Measurements from ENCODE around the gene CFAP161. TPM values are rescaled to one million over a fixed set of nuclear protein-coding genes. Genes with fewer than 3 reads are reported as not detected.

The CFAP161 gene
- total and polyA plus RNA-seq, 4 donors = 0.75 to 0.84 TPM; not detected in 2

DNA sequence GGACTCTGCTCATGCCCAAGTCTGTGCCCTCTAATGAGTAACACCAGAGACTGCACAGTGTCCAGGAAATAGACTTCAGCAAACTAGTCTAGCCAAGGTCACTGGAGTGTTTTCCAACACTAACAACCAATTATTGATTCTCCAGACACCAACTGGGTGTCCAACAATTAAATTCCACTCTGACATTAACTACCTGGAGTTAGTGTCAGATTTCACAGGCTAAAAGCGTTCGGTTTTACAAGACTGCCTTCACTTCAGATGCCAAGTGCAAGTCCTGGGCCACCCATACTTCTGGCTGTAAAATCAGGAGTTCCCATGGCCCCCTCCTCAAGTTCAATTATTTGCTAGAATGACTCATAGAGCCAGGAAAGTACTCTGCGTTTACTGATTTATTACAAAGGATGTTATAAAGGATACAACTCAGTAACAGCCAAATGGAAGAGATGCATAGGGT, 20.8 kb upstream of the CFAP161 start:
- Histone ChIP-seq H3K27me3 (ENCODE audit: control insufficient read depth in 4 of 4, insufficient read depth in 4 of 4, low read length in 3 of 4) (no peaks in the 10 kb centered on the region), H3K9ac (ENCODE audit: low read depth in 1 of 2, low read length in 2 of 2) (no peak overlapping the region), H3K36me3 (ENCODE audit: control insufficient read depth in 4 of 4, insufficient read depth in 3 of 4, low read depth in 1 of 4, low read length in 3 of 4) (no peaks in the 10 kb centered on the region), H3K4me1 (ENCODE audit: control insufficient read depth in 4 of 4, insufficient read depth in 4 of 4, low read length in 3 of 4) (peaks cover 2 to 8% (median 4%) of the 10 kb centered on the region in 4 donors), H3K9me3 (ENCODE audit: control insufficient read depth in 4 of 4, low read length in 3 of 4) (no peaks in the 10 kb centered on the region), H3K4me3 (ENCODE audit: low read depth in 1 of 3, low read length in 3 of 3) (no peak overlapping the region), H3K27ac (ENCODE audit: low read depth in 1 of 2, low read length in 2 of 2) (peak overlapping the region; percentile 3 to 68)
- DNase-seq (ENCODE audit: low spot score) = no peak
- 20% methylated on average over 3 of the region's 3 CpGs for WGBS
- no peak for TF ChIP-seq ZBTB33 (IDR thresholded peaks at IDR 0.05)
- TF ChIP-seq, protein P1, sequence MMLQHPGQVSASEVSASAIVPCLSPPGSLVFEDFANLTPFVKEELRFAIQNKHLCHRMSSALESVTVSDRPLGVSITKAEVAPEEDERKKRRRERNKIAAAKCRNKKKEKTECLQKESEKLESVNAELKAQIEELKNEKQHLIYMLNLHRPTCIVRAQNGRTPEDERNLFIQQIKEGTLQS (IDR thresholded peaks at IDR 0.05) = no peak
- peak; percentile 38 for TF ChIP-seq SP1 (IDR thresholded peaks at IDR 0.05)
- TF ChIP-seq FOXA2 (IDR thresholded peaks at IDR 0.05) = peak; percentile 40
- TF ChIP-seq RXRA (IDR thresholded peaks at IDR 0.05) = peak; percentile 8 to 65
- TF ChIP-seq CTCF (IDR thresholded peaks at IDR 0.05; ENCODE audit: low read depth, low read length, missing input control) = no peak
- peak; percentile 23 for TF ChIP-seq YY1 (IDR thresholded peaks at IDR 0.05)
- TF ChIP-seq GABPA (IDR thresholded peaks at IDR 0.05 in 1 of 2, conservative IDR thresholded peaks at IDR 0.05 in 1 of 2) = no peak
- TF ChIP-seq JUND (IDR thresholded peaks at IDR 0.05) = peak in 1 of 2 donors; percentile 52
- TF ChIP-seq HNF4A (conservative IDR thresholded peaks at IDR 0.05) = peak in 1 of 2 donors; percentile 56
- TF ChIP-seq REST (IDR thresholded peaks at IDR 0.05) = peak; percentile 12
- TF ChIP-seq, protein P2, sequence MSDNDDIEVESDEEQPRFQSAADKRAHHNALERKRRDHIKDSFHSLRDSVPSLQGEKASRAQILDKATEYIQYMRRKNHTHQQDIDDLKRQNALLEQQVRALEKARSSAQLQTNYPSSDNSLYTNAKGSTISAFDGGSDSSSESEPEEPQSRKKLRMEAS (IDR thresholded peaks at IDR 0.05) = peak; percentile 53

GRCh38 chr15:81113861-81114291, 20.2 kb upstream of the CFAP161 start:
- Histone ChIP-seq H3K27ac (ENCODE audit: low read depth in 1 of 2, low read length in 2 of 2) (peak overlapping the region; percentile 3 to 68), H3K9me3 (ENCODE audit: control insufficient read depth in 4 of 4, low read length in 3 of 4) (no peaks in the 10 kb centered on the region), H3K4me3 (ENCODE audit: low read depth in 1 of 3, low read length in 3 of 3) (no peak overlapping the region), H3K4me1 (ENCODE audit: control insufficient read depth in 4 of 4, insufficient read depth in 4 of 4, low read length in 3 of 4) (peaks cover 2 to 8% (median 6%) of the 10 kb centered on the region in 4 donors), H3K36me3 (ENCODE audit: control insufficient read depth in 4 of 4, insufficient read depth in 3 of 4, low read depth in 1 of 4, low read length in 3 of 4) (no peaks in the 10 kb centered on the region), H3K27me3 (ENCODE audit: control insufficient read depth in 4 of 4, insufficient read depth in 4 of 4, low read length in 3 of 4) (no peaks in the 10 kb centered on the region), H3K9ac (ENCODE audit: low read depth in 1 of 2, low read length in 2 of 2) (no peak overlapping the region)
- DNase-seq (ENCODE audit: low spot score) = no peak
- 69% methylated on average over 3 of the region's 3 CpGs for WGBS
- TF ChIP-seq FOXA2 (IDR thresholded peaks at IDR 0.05) (no peak), ZBTB33 (IDR thresholded peaks at IDR 0.05) (no peak), YY1 (IDR thresholded peaks at IDR 0.05) (no peak), JUND (IDR thresholded peaks at IDR 0.05) (no peak), SP1 (IDR thresholded peaks at IDR 0.05) (no peak), EGR1 (IDR thresholded peaks at IDR 0.05; ENCODE audit: low read depth in 2 of 2) (no peak), GABPA (IDR thresholded peaks at IDR 0.05 in 1 of 2, conservative IDR thresholded peaks at IDR 0.05 in 1 of 2) (no peak), FOXA1 (IDR thresholded peaks at IDR 0.05) (no peak), REST (IDR thresholded peaks at IDR 0.05) (no peak), RAD21 (IDR thresholded peaks at IDR 0.05) (no peak), NR2F2 (IDR thresholded peaks at IDR 0.05) (no peak)
- TF ChIP-seq, protein P1 (IDR thresholded peaks at IDR 0.05) = no peak
- TF ChIP-seq, protein P2 (IDR thresholded peaks at IDR 0.05) = no peak

Data from liver (tissue), 9 donors.